Measurements from ENCODE around the gene TRAPPC8. TPM values are rescaled to one million over a fixed set of nuclear protein-coding genes. Genes with fewer than 3 reads are reported as not detected.

TRAPPC8 gene
- polyA plus RNA-seq, 1 donor from 2014 or later, result 57.8 TPM

GRCh38 chr18:31976242-31976641, 33.3 kb upstream of the TRAPPC8 start:
- Histone ChIP-seq H2AFZ (ENCODE audit: low read depth, low read length) (no peak overlapping the region), H3K27me3 (ENCODE audit: insufficient read depth, low read depth, low read length) (no peaks in the 10 kb centered on the region), H3F3A (ENCODE audit: insufficient read depth, low read length, poor library complexity, severe bottlenecking) (no peaks in the 10 kb centered on the region), H3K9ac (ENCODE audit: low read length) (no peak overlapping the region), H3K79me2 (replicated peaks; ENCODE audit: insufficient read depth, low read length) (no peaks in the 10 kb centered on the region), H4K20me1 (ENCODE audit: insufficient read depth) (no peaks in the 10 kb centered on the region), H3K9me3 (ENCODE audit: low read length) (no peaks in the 10 kb centered on the region), H3K27ac (ENCODE audit: low read length) (no peak overlapping the region), H3K9me2 (ENCODE audit: insufficient read depth, low read length) (no peaks in the 10 kb centered on the region), H3K36me3 (ENCODE audit: insufficient read depth, low read length) (no peaks in the 10 kb centered on the region), H3K4me2 (ENCODE audit: low read length) (no peak overlapping the region), H3K4me3 (ENCODE audit: low read length) (no peak overlapping the region)
- no peak for TF ChIP-seq MXI1 (conservative IDR thresholded peaks at IDR 0.05; ENCODE audit: poor library complexity, severe bottlenecking)
- TF ChIP-seq RAD21 (conservative IDR thresholded peaks at IDR 0.05), result no peak
- no peak for TF ChIP-seq POLR2AphosphoS5 (IDR thresholded peaks at IDR 0.05)
- TF ChIP-seq, protein P1, sequence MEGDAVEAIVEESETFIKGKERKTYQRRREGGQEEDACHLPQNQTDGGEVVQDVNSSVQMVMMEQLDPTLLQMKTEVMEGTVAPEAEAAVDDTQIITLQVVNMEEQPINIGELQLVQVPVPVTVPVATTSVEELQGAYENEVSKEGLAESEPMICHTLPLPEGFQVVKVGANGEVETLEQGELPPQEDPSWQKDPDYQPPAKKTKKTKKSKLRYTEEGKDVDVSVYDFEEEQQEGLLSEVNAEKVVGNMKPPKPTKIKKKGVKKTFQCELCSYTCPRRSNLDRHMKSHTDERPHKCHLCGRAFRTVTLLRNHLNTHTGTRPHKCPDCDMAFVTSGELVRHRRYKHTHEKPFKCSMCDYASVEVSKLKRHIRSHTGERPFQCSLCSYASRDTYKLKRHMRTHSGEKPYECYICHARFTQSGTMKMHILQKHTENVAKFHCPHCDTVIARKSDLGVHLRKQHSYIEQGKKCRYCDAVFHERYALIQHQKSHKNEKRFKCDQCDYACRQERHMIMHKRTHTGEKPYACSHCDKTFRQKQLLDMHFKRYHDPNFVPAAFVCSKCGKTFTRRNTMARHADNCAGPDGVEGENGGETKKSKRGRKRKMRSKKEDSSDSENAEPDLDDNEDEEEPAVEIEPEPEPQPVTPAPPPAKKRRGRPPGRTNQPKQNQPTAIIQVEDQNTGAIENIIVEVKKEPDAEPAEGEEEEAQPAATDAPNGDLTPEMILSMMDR (IDR thresholded peaks at IDR 0.05; ENCODE audit: poor library complexity, severe bottlenecking), result no peak
- TF ChIP-seq EP300 (conservative IDR thresholded peaks at IDR 0.05; ENCODE audit: poor library complexity, severe bottlenecking), result no peak

DNA sequence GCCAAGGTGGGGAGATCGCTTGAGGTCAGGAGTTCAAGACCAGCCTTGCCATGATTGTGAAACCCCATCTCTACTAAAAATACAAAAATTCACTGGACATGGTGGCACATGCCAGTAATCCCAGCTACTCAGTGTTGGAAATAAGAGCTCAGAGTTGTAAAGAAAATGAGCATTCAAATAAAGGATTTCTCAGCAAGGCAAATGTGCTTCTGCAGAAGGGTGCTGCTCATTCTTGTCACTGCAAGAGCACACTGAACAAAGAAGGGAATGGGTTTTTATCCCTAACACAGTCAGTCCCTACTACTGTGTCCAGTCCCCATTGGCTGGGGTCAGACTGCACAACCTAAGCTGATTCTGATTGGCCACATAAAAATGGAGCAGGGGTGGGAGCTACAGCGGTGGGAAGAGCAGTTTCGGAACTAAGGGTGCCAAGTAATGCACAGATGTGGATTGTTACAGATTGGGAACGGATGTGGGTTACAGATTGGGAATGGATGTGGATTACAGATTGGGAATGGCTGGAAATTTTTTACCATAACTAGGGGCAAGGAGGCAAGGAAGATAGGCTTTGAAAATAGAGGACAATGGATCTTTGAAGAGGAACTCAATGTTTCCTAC, 31.1 kb upstream of the TRAPPC8 start:
- H3K27ac ChIP-seq (ENCODE audit: low read length), result no peak overlapping the region
- no peaks in the 10 kb centered on the region for H3K79me2 ChIP-seq (replicated peaks; ENCODE audit: insufficient read depth, low read length)
- no peaks in the 10 kb centered on the region for H3K9me3 ChIP-seq (ENCODE audit: low read length)
- no peak overlapping the region for H3K9ac ChIP-seq (ENCODE audit: low read length)
- H3F3A ChIP-seq (ENCODE audit: insufficient read depth, low read length, poor library complexity, severe bottlenecking), result no peaks in the 10 kb centered on the region
- no peak overlapping the region for H3K4me2 ChIP-seq (ENCODE audit: low read length)
- TF ChIP-seq RAD21 (conservative IDR thresholded peaks at IDR 0.05), result no peak
- no peak for TF ChIP-seq EZH2 (IDR thresholded peaks at IDR 0.05; ENCODE audit: borderline replicate concordance, insufficient read depth, low read length, poor library complexity, severe bottlenecking)
- TF ChIP-seq POLR2AphosphoS5 (IDR thresholded peaks at IDR 0.05), result no peak
- no peaks in the 10 kb centered on the region for H3K36me3 ChIP-seq (ENCODE audit: insufficient read depth, low read length)
- H2AFZ ChIP-seq (ENCODE audit: low read depth, low read length), result no peak overlapping the region
- H3K4me3 ChIP-seq (ENCODE audit: low read length), result no peak overlapping the region
- H4K20me1 ChIP-seq (ENCODE audit: insufficient read depth), result no peaks in the 10 kb centered on the region
- no peaks in the 10 kb centered on the region for H3K9me2 ChIP-seq (ENCODE audit: insufficient read depth, low read length)
- no peaks in the 10 kb centered on the region for H3K27me3 ChIP-seq (ENCODE audit: insufficient read depth, low read depth, low read length)

DNA sequence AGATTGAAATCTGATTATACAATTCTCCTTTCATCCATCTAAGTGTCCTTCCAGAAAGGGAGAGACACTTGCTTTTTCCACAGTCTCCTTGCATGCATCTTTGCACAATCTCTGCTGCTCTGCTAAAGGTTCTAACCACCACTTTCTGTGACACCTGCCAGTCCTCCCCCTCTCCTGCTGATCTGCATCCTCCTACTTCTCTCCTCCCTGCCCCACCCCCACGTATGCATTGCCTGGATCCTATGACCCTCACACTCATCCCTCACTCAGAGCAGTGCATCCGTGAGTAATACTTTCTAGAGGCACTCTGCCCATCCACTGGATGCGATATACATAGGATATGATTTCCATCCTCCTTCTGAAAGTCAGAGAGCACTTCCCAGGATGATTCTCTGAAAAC, 27.7 kb upstream of the TRAPPC8 start:
- Histone ChIP-seq H3K9ac (ENCODE audit: low read length) (no peak overlapping the region), H2AFZ (ENCODE audit: low read depth, low read length) (no peak overlapping the region)
- TF ChIP-seq, protein P1 (IDR thresholded peaks at IDR 0.05; ENCODE audit: poor library complexity, severe bottlenecking), result no peak

More for the DNA sequence above, 27.7 kb upstream of the TRAPPC8 start:
- Histone ChIP-seq H3K27me3 (ENCODE audit: insufficient read depth, low read depth, low read length) (no peaks in the 10 kb centered on the region), H3F3A (ENCODE audit: insufficient read depth, low read length, poor library complexity, severe bottlenecking) (no peaks in the 10 kb centered on the region), H3K27ac (ENCODE audit: low read length) (no peak overlapping the region), H3K36me3 (ENCODE audit: insufficient read depth, low read length) (no peaks in the 10 kb centered on the region), H3K9me2 (ENCODE audit: insufficient read depth, low read length) (no peaks in the 10 kb centered on the region), H3K9me3 (ENCODE audit: low read length) (no peaks in the 10 kb centered on the region), H4K20me1 (ENCODE audit: insufficient read depth) (no peaks in the 10 kb centered on the region), H3K79me2 (replicated peaks; ENCODE audit: insufficient read depth, low read length) (no peaks in the 10 kb centered on the region), H3K4me3 (ENCODE audit: low read length) (no peak overlapping the region), H3K4me2 (ENCODE audit: low read length) (no peak overlapping the region)

Data from neural cell (in vitro differentiated cells).